Loucy (cell line): Measurements from ENCODE around the gene PRRX2.

Source experiments
- CTCF ChIP-seq: fragments of 200-600 bp; sonication (generic); conservative IDR thresholded peaks from 2 replicates; pipeline ENCODE4 v1.5.1; 2014; ENCODE audit warnings: mild to moderate bottlenecking, antibody characterized with exemption, low read length
- EZH2phosphoT487 ChIP-seq: fragments of 200-600 bp; IDR thresholded peaks from 2 replicates; pipeline ENCODE4 v1.6.1; 2018; ENCODE audit warnings: antibody characterized with exemption, mild to moderate bottlenecking, moderate library complexity, borderline replicate concordance

- no peak for TF ChIP-seq CTCF
- no peak for TF ChIP-seq EZH2phosphoT487
Measured at GRCh38 chr9:129745200-129745599, 79.8 kb downstream of the PRRX2 start.
